HL-60/S4 (cell line): ENCODE measurements around the gene IMP3.

Experiments used
- in situ Hi-C: fragments of 300-500 bp; cut with MboI; formaldehyde crosslinking; loops from 2 replicates; pipeline ENCODE4 v1.14.3; 2022; ENCODE audit warnings: low sequenced_read_pairs

The IMP3 gene

GRCh38 chr15:75651810-75652543, 12.0 kb upstream of the IMP3 start:
- in situ Hi-C loops, result no loop called here

GRCh38 chr15:75650908-75651809, 11.1 kb upstream of the IMP3 start:
- in situ Hi-C loops, result no loop called here

- in situ Hi-C loops, result loop anchor here (25.0 kb wide), 1 partner anchor 638 kb away; the partner anchor contains the start of gene PPCDC
Observed at GRCh38 chr15:75649848-75650247, 9.8 kb upstream of the IMP3 start.

GRCh38 chr15:75649045-75649761, 9.2 kb upstream of the IMP3 start:
- in situ Hi-C loops, result loop anchor here (25.0 kb wide), 1 partner anchor 637 kb away; the partner anchor contains the start of gene PPCDC

- in situ Hi-C loops, result loop anchor here (25.0 kb wide), 1 partner anchor 636 kb away; the partner anchor contains the start of gene PPCDC
Observed at GRCh38 chr15:75648156-75649000, 8.4 kb upstream of the IMP3 start.

GRCh38 chr15:75647370-75648155, 7.5 kb upstream of the IMP3 start, which contains the start of gene SNX33:
Gene SNX33 (plus strand): TSS chr15:75647912. CDS start chr15:75649103, 1,191 bp downstream.
- in situ Hi-C loops, result loop anchor here (25.0 kb wide), 1 partner anchor 635 kb away; the partner anchor contains the start of gene PPCDC

- in situ Hi-C loops, result loop anchor here (25.0 kb wide), 1 partner anchor 635 kb away; the partner anchor contains the start of gene PPCDC
Observed at GRCh38 chr15:75646944-75647364, 6.9 kb upstream of the IMP3 start.

- in situ Hi-C loops, result loop anchor here (25.0 kb wide), 1 partner anchor 634 kb away; the partner anchor contains the start of gene PPCDC
Observed at GRCh38 chr15:75646112-75646943, 6.3 kb upstream of the IMP3 start.

GRCh38 chr15:75644376-75644775, 4.4 kb upstream of the IMP3 start:
- in situ Hi-C loops, result loop anchor here (25.0 kb wide), 1 partner anchor 632 kb away; the partner anchor contains the start of gene PPCDC

- in situ Hi-C loops, result loop anchor here (25.0 kb wide), 1 partner anchor 629 kb away; the partner anchor contains the start of gene PPCDC
Observed at GRCh38 chr15:75641603-75642002, 1.6 kb upstream of the IMP3 start.

- in situ Hi-C loops, result loop anchor here (25.0 kb wide), 1 partner anchor 629 kb away; the partner anchor contains the start of gene PPCDC
Observed at GRCh38 chr15:75641179-75641503, 1.1 kb upstream of the IMP3 start.

GRCh38 chr15:75640483-75641178, 607 bp upstream of the IMP3 start:
- in situ Hi-C loops, result loop anchor here (25.0 kb wide), 1 partner anchor 628 kb away; the partner anchor contains the start of gene PPCDC

GRCh38 chr15:75639191-75639708, 774 bp downstream of the IMP3 start:
- in situ Hi-C loops, result loop anchor here (25.0 kb wide), 1 partner anchor 627 kb away; the partner anchor contains the start of gene PPCDC

- in situ Hi-C loops, result loop anchor here (25.0 kb wide), 1 partner anchor 625 kb away; the partner anchor contains the start of gene PPCDC
Observed at GRCh38 chr15:75637245-75638009, 2.6 kb downstream of the IMP3 start.

GRCh38 chr15:75636026-75636425, 4.0 kb downstream of the IMP3 start:
- in situ Hi-C loops, result loop anchor here (25.0 kb wide), 1 partner anchor 624 kb away; the partner anchor contains the start of gene PPCDC

GRCh38 chr15:75633922-75634321, 6.1 kb downstream of the IMP3 start:
- in situ Hi-C loops, result loop anchor here (25.0 kb wide), 1 partner anchor 622 kb away; the partner anchor contains the start of gene PPCDC
